Right renal cortex interstitium (tissue), 3 donors: ENCODE data around the gene TOP3B. TPM values are rescaled to one million over a fixed set of nuclear protein-coding genes. Genes with fewer than 3 reads are reported as not detected.

Source experiments
- DNase-seq, 3 donors: peaks; one replicate each; pipeline ENCODE4 v3.0.0-alpha.2; 2013; ENCODE audit warnings: low read depth in 3 of 3, low spot score in 2 of 3
- polyA plus RNA-seq, 3 donors: library from polyadenylated mRNA; unstranded; fragments of 120-200 nt; gene quantifications; one replicate each; pipeline ENCODE4 v1.2.1, GENCODE V29; 2013; ENCODE audit not compliant: insufficient read length in 3 of 3

Gene TOP3B
- polyA plus RNA-seq, 3 donors = 22.4 to 27.8 (median 22.9) TPM

- no peak for DNase-seq
Observed at GRCh38 chr22:21985214-21985613, 2.6 kb upstream of the TOP3B start.

GRCh38 chr22:21984793-21985192, 2.2 kb upstream of the TOP3B start:
- no peak for DNase-seq

GRCh38 chr22:21981874-21982273, 713 bp downstream of the TOP3B start:
- DNase-seq = no peak

- no peak for DNase-seq
Observed at GRCh38 chr22:21980547-21980946, 2.0 kb downstream of the TOP3B start.

GRCh38 chr22:21978564-21979386, 3.8 kb downstream of the TOP3B start:
- DNase-seq = no peak

GRCh38 chr22:21977814-21978213, 4.8 kb downstream of the TOP3B start:
- DNase-seq = no peak

GRCh38 chr22:21975854-21976345, 6.7 kb downstream of the TOP3B start:
- DNase-seq = no peak

GRCh38 chr22:21975273-21975672, 7.3 kb downstream of the TOP3B start:
- DNase-seq = no peak

- DNase-seq = no peak
Observed at GRCh38 chr22:21974058-21974649, 8.4 kb downstream of the TOP3B start.

- no peak for DNase-seq
Observed at GRCh38 chr22:21972806-21973205, 9.8 kb downstream of the TOP3B start.

GRCh38 chr22:21972293-21972779, 10.3 kb downstream of the TOP3B start:
- no peak for DNase-seq

GRCh38 chr22:21971858-21972275, 10.7 kb downstream of the TOP3B start:
- DNase-seq = no peak

- no peak for DNase-seq
Observed at GRCh38 chr22:21970800-21971617, 11.6 kb downstream of the TOP3B start.

GRCh38 chr22:21970037-21970799, 12.4 kb downstream of the TOP3B start:
- DNase-seq = no peak

- DNase-seq = no peak
Observed at GRCh38 chr22:21968452-21969129, 14.0 kb downstream of the TOP3B start.

GRCh38 chr22:21967693-21968271, 14.8 kb downstream of the TOP3B start:
- DNase-seq = no peak

GRCh38 chr22:21966643-21967516, 15.7 kb downstream of the TOP3B start:
- DNase-seq = no peak

GRCh38 chr22:21965762-21966288, 16.8 kb downstream of the TOP3B start:
- DNase-seq = no peak
